Activated CD4-positive, alpha-beta T cell treated with anti-CD3 and anti-CD28 coated beads, Interleukin-2, amount 50 U/mL, for 4 hours (primary cell): ENCODE data around the gene RARA.
A peak's percentile ranks its signal among the peaks of the same experiment; 100 is the strongest.

Experiments
- DNase-seq, 2 experiments: peaks; one replicate each; pipeline ENCODE4 v3.0.0-alpha.2; 2020

Gene RARA

GRCh38 chr17:40347319-40348135 lies 38.5 kb downstream of the RARA start:
- no peak for DNase-seq

GRCh38 chr17:40348136-40348504 lies 39.1 kb downstream of the RARA start:
- no peak for DNase-seq

GRCh38 chr17:40348562-40349476 lies 39.8 kb downstream of the RARA start:
- no peak for DNase-seq

GRCh38 chr17:40349477-40349894 lies 40.5 kb downstream of the RARA start:
- no peak for DNase-seq

GRCh38 chr17:40349895-40350688 lies 41.1 kb downstream of the RARA start:
- no peak for DNase-seq

- DNase-seq, result no peak
These were observed 41.8 kb downstream of the RARA start for GRCh38 chr17:40350689-40351358.

GRCh38 chr17:40351359-40352236 lies 42.6 kb downstream of the RARA start:
- no peak for DNase-seq

- no peak for DNase-seq
These were observed 43.3 kb downstream of the RARA start for GRCh38 chr17:40352237-40352778.

- DNase-seq, result no peak
These were observed 43.9 kb downstream of the RARA start for GRCh38 chr17:40352779-40353394.

GRCh38 chr17:40354221-40355122 lies 45.5 kb downstream of the RARA start:
- no peak for DNase-seq

GRCh38 chr17:40355123-40355803 lies 46.3 kb downstream of the RARA start:
- DNase-seq, result peak; percentile 72 to 74

- DNase-seq, result no peak
These were observed 47.1 kb downstream of the RARA start for GRCh38 chr17:40355804-40356758.

GRCh38 chr17:40356990-40357881 lies 48.3 kb downstream of the RARA start:
- no peak for DNase-seq

- peak; percentile 86 to 89 for DNase-seq
These were observed 49.5 kb downstream of the RARA start for GRCh38 chr17:40358323-40359038.

- no peak for DNase-seq
These were observed 51.1 kb downstream of the RARA start for GRCh38 chr17:40360091-40360490.
